Mucosa of gallbladder (tissue), 1 donor: ENCODE results near the gene NFIA. TPM values are rescaled to one million over a fixed set of nuclear protein-coding genes. Genes with fewer than 3 reads are reported as not detected.
"Not testable (repeated sequence)": the region's sequence is repeated elsewhere in the genome, so short reads cannot be mapped to it uniquely, and the experiment has no call there.

ENCODE experiments used
- DNase-seq: peaks from one replicate; pipeline ENCODE4 v3.0.0-alpha.2; 2020; ENCODE audit warnings: low spot score
- total RNA-seq: library from RNA; stranded (reverse); gene quantifications from one replicate; pipeline ENCODE4 v1.2.1, GENCODE V29; 2021
- donor health status: DM: no; HTN: no; CAD: no.

The NFIA gene
- total RNA-seq, 1 donor from 2014 or later: 82.8 TPM

GRCh38 chr1:61058483-61059245 is 23.7 kb upstream of the NFIA start:
- DNase-seq: no peak

- DNase-seq: not testable (repeated sequence)
These were observed 20.8 kb upstream of the NFIA start for GRCh38 chr1:61061601-61062000.

- DNase-seq: no peak
These were observed 17.7 kb upstream of the NFIA start for GRCh38 chr1:61064673-61065072.

GRCh38 chr1:61067446-61068019 is 14.8 kb upstream of the NFIA start:
- DNase-seq: no peak

GRCh38 chr1:61070054-61070453 is 12.3 kb upstream of the NFIA start:
- DNase-seq: no peak

- DNase-seq: no peak
These were observed 10.9 kb upstream of the NFIA start for GRCh38 chr1:61071205-61072130.

GRCh38 chr1:61073871-61074270 is 8.5 kb upstream of the NFIA start:
- DNase-seq: no peak

- not testable (repeated sequence) for DNase-seq
These were observed 6.5 kb upstream of the NFIA start for GRCh38 chr1:61075833-61076232.

- peak; percentile 86 for DNase-seq
These were observed 5.4 kb upstream of the NFIA start for GRCh38 chr1:61076728-61077675.

- peak; percentile 96 for DNase-seq
These were observed 4.5 kb upstream of the NFIA start for GRCh38 chr1:61077676-61078541.

- no peak for DNase-seq
These were observed 3.6 kb upstream of the NFIA start for GRCh38 chr1:61078618-61079295.

GRCh38 chr1:61079296-61079897 is 3.0 kb upstream of the NFIA start:
- DNase-seq: no peak

GRCh38 chr1:61079898-61080336 is 2.4 kb upstream of the NFIA start:
- peak; percentile 82 for DNase-seq

GRCh38 chr1:61080413-61081143 is 1.8 kb upstream of the NFIA start:
- no peak for DNase-seq

GRCh38 chr1:61081144-61081685 is 1.1 kb upstream of the NFIA start:
- DNase-seq: no peak

GRCh38 chr1:61081686-61082310 is 563 bp upstream of the NFIA start:
- peak; percentile 30 for DNase-seq

GRCh38 chr1:61083013-61083806 is 849 bp downstream of the NFIA start:
- DNase-seq: no peak
